RPMI7951 (cell line): ENCODE data around the gene FCHO1. TPM values are rescaled to one million over a fixed set of nuclear protein-coding genes. Genes with fewer than 3 reads are reported as not detected.
A peak's percentile ranks its signal among the peaks of the same experiment; 100 is the strongest.

Experiments used
- DNase-seq: peaks from one replicate; pipeline ENCODE4 v3.0.0-alpha.2; 2012; ENCODE audit warnings: low read depth
- total RNA-seq: library from RNA; depleted of rRNA; stranded (reverse); fragments of >200 nt; shearing (Covaris generic); gene quantifications from 2 replicates; pipeline ENCODE4 v1.2.3, GENCODE V29; 2014; rRNA removed

The FCHO1 gene
- total RNA-seq, 1 experiment from 2014 or later, result 0.60 TPM

DNA sequence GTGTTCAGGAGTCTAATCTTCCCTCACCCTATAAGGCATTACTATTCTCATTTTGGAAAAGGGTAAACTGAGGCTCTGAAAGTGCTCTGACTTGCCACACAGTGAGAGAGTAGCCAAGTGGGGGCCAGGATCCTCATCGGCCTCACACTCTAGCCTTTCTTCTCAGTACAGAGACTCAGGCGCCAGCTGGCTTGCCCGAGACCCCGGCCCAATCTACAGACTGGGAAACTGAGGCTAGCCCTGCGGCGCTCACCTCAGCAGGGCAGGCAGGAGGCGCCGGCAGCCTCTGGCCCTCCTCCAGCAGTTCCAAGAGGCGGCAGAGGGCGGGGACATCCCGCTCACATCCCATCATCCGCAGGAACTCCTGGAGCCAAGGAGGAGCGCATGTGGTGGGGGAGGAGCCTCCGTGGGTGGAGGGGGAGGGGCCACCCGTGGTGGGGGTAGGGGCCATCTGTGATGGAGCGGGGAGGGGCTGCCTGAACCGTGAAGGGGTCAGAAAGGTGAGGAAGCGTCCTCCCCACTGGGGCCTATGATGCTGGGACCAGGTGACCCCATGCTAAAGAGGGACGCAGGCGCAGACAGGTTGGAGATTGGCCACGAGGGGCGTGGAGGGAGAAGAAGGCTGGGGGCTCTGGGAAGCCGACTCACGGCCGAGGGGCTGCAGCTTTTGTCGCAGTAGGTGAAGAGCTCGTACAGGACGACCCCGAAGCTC, 78.7 kb downstream of the FCHO1 start:
- DNase-seq, result peak; percentile 40

DNA sequence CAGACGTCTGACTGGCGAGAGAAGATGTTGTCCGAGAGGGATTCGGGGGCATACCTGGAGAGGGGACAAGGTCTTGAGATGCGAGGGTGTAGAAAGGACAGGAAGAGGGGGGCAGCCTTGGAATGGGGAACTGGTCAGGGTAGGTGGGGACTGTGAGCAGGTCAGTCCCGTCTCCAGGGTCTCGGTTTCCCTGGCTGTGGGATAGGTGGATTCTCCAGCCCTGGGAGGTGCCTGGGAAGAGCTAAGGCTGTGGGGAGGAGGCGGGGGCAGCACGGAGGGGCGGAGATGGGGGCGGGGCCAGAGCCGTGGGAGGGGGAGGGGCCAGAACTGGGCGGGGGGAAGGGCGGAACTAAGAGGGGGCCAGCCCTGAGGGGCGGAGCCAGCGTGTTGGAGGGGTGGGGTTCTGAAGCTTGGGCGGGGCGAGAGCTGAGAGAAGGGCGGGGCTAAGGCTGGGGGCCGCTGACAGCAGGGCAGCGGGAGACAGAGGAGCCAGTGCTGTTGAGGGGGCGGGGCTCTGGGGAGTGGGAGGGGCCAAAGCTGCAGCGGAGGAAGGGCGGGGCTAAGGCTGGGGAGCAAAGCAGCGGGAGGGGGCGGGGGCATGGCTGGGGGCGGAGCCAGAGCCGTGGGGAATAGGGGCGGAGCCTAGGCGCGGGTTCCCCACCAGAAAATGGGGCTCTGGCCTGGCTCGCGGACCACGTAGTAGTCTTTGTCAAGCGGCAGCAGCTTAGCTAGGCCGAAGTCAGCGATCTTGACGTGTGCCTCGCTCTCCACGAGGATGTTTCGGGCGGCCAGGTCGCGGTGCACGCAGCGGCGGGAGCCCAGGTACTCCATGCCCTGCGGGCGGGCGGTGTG, 79.5 kb downstream of the FCHO1 start:
- DNase-seq, result peak; percentile 61

DNA sequence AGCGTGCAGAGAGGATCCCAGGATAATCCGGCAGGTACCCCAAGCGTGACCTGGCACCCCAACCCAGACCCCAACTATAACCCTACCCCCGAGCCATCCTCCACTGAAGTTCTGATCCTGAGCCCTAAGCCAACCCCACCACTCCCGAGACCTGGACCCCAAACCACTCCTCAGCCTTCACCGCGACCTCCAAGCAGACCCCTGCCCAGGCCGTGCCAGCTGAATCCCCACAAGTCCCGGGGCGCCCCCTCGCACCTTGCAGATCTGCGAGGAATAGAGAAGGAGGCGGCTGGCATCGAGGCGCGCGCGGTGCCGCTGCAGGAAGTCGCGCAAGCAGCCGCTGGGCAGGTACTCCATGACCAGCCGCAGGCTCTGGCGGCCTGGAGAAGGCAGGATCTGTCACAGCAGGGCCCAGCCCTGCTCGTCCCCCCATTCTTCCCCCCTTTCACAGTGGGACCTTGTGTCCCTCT, 80.2 kb downstream of the FCHO1 start:
- DNase-seq, result no peak

DNA sequence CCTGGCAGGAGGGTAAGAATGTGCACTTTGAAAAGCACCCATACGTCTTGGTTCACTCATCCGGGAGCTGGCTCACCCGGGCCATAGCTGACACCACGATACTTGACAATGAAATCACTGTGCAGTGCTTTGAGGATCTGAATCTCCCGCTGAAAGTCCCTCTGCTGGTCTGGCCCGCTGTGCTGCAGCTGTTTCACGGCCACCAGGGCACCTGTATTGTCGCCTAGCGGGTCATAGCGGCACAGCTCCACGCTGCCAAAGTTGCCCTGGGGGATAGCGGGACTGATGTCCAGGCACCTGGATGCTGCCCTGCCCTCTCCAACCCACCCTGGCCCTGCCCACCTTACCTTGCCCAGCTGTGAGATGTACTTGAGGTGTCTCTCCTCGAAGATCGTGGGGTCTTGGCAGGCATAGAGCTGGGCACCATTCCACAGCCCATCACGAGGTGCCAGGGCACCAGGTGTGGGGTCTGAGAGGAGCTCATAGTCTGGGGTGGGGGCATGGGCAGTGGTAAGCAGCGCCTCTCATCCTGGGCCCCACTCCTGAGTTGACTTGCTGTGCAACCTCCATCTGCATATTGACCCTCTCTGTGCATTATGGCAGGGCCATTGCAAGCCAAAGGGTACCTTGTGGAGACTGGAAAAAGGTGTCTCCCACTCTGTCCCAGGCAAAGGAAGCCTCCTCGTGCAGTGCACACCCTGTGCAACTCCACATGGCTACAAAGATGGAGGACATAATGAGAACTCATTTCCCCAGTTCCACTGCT, 81.3 kb downstream of the FCHO1 start:
- DNase-seq, result no peak

DNA sequence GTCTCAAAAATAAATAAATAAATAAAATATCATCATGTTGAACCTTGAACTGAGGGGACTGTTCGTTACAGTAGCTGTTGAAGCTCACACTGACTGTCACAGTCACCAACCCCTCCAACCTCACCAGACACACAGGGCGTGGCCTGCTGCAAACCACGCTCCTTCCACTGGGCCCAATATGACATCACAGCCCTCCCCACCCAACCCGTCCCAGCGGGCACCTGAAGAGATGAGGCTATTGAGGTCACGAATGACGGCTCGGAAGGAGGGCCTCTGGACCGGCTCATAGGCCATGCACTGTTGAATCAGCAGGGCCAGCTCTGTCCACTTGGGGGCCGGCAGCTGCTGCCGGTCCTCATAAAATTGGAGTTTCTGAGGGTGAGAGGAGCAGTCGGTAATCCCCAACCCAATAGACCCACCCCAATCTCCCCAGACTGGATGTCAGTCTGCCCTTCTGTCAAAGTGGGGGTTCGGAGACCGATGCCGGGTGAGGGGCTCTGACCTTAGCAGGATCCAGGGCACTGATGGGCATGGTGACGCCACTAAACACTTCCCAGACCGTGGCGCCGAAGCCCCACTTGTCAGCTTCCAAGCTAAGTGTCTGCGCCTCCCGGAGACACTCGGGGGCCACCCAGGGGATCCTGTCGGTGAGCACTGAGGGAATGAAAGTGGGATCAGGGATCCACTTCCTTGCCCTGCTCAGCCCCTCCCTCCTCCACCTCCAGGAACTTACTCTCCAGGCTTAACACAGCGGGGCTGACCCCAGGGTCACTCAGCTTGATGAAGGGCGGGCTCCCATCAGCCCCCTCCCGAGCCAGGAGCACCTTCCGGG, 83.3 kb downstream of the FCHO1 start:
- no peak for DNase-seq

DNA sequence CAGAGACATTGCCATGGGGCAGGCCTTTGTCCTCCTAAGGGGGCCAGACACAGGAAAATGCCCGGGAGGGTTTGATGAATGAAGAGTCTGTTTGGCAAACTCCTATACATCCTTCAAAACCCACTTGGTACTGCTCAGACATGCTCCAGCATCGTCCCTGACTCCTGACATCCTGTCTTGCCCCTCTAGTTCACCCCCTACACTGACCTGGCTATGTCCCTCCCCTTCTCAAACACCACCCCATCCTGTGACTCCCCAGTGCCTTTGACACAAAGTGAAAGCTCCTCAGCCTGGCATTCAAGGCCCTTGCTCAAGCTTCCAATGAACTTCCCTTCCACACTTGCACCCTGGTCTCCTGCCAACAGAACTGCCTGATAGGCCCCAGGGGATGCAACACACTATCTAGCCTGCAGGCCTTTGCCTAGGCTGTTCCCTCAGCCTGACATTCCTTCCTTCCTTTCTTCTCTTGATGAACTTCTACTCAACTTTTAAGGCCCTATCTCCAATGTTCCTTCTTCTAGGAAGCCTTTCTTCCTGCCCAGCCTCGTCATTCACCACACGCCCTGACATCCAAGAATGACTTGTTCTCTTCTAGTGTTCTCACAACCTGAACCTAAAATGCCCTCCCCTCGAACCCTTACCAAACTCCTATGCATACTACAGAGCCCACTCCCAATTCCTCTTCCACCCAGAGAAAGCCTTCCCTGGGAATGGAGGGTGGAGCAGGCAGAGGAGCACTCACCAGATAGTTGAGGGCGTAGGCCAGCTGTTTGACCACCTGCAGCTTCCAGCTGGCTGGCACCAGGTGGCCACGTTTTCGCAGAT, 84.1 kb downstream of the FCHO1 start:
- no peak for DNase-seq

DNA sequence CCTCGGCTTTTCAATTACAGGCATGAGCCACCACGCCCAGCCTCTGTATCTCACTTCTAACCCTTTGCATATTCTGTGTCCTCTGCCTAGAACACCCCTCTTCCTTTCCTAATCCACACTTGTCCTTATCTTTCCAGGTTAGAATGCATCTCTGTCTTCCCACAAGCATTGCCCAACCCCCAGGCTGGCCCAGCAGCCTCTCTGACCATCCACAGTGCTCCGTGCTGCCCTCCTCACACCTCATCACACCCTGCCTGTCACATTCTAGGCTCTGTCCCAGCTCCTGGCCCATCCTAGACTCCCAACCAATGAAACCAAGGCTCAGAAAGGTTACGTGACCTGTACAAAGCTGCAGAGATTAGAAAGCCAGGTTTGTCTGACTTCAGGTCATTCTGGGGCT, 85.3 kb downstream of the FCHO1 start:
- no peak for DNase-seq

DNA sequence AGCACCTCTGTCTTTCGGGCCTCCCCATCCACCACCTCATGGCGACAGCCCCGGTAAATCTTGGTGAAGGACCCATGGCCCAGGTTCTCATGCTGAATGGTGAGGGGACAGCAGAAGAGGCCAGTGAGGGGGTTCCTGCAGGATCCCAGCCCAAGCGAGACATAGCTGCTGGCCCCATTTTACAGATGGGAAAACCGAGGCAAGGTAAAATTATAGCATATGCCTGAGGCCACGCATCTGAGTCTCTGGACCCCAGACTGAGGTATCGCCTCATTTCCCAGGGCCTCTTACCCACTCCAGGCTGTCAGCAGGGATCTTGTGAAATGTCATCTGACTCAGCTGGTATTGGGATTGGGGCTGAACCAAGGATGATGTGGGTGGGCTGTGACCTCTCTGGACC, 86.7 kb downstream of the FCHO1 start:
- DNase-seq, result no peak

Other genes starting within 250 kb of the FCHO1 start
- gene PGLS, start 239.8 kb upstream of the FCHO1 start, total RNA-seq, result 52.7 and 66.8 TPM in 2 replicates
- 90.8 and 101 TPM in 2 replicates for gene COLGALT1, start 195.8 kb upstream of the FCHO1 start, total RNA-seq
- gene UNC13A, start 63.1 kb upstream of the FCHO1 start, total RNA-seq, result 0.10 and 0.12 TPM in 2 replicates
- gene MAP1S, start 32.0 kb upstream of the FCHO1 start, total RNA-seq, result 9.6 and 10.0 TPM in 2 replicates
- gene B3GNT3, start 43.7 kb downstream of the FCHO1 start, total RNA-seq, result 0.10 and 0.12 TPM in 2 replicates
- not detected in 2 replicates for gene INSL3, start 70.0 kb downstream of the FCHO1 start, total RNA-seq
- gene JAK3, start 96.5 kb downstream of the FCHO1 start, total RNA-seq, result 0.59 and 1.3 TPM in 2 replicates
- gene RPL18A, start 108.4 kb downstream of the FCHO1 start, total RNA-seq, result 1,191 and 1,205 TPM in 2 replicates
- not detected in 2 replicates for gene SLC5A5, start 120.5 kb downstream of the FCHO1 start, total RNA-seq
- 54.3 and 56.7 TPM in 2 replicates for gene CCDC124, start 181.5 kb downstream of the FCHO1 start, total RNA-seq
- gene KCNN1, start 215.6 kb downstream of the FCHO1 start, total RNA-seq, result 0.20 TPM in 1 of 2 replicates, not detected in the other